ENCODE measurements around the gene FSCN2. TPM values are rescaled to one million over a fixed set of nuclear protein-coding genes. Genes with fewer than 3 reads are reported as not detected.

The FSCN2 gene
- total RNA-seq, 4 donors from 2014 or later, result 0.20 to 0.46 TPM; not detected in 2

GRCh38 chr17:81511554-81511803, 16.7 kb upstream of the FSCN2 start:
- in situ Hi-C loops (cut with MboI; ENCODE audit: low sequenced_read_pairs in 4 of 4), result no loop called here

GRCh38 chr17:81511804-81512561, 16.2 kb upstream of the FSCN2 start:
- Histone ChIP-seq H3K4me1 (peaks cover 30 to 39% of the 10 kb centered on the region in 2 donors), H3K27ac (peak overlapping the region; percentile 86 to 100 (median 96)), H3K27me3 (no peaks in the 10 kb centered on the region), H3K4me3 (peak overlapping the region; percentile 81 to 95 (median 89)), H3K9me3 (no peaks in the 10 kb centered on the region), H3K36me3 (peaks cover 0 to 30% of the 10 kb centered on the region in 2 donors)
- no peak for ATAC-seq
- in situ Hi-C loops (cut with MboI; ENCODE audit: low sequenced_read_pairs in 4 of 4) (no loop called here), intact Hi-C loops (cut with DNase I; ENCODE audit: low total_unique reads) (loop anchor here (2.0 to 5.0 kb wide), 2 partner anchors 40 to 117 kb away; partner anchors contain the start of genes BAHCC1 and FAAP100)
- TF ChIP-seq CTCF (IDR thresholded peaks at IDR 0.05 in 4 of 5, conservative IDR thresholded peaks at IDR 0.05 in 1 of 5) (no peak), POLR2A (IDR thresholded peaks at IDR 0.05) (peak in 1 of 2 donors; percentile 1)
- DNase-seq, result no peak

More at GRCh38 chr17:81511554-81511803, 16.7 kb upstream of the FSCN2 start:
- Histone ChIP-seq H3K9me3 (no peaks in the 10 kb centered on the region), H3K27me3 (no peaks in the 10 kb centered on the region), H3K27ac (peak overlapping the region; percentile 86 to 100 (median 96)), H3K4me3 (peak overlapping the region; percentile 81 to 95 (median 89)), H3K4me1 (peaks cover 27 to 36% of the 10 kb centered on the region in 2 donors), H3K36me3 (peaks cover 0 to 30% of the 10 kb centered on the region in 2 donors)
- intact Hi-C loops (cut with DNase I; ENCODE audit: low total_unique reads), result loop anchor here (5.0 kb wide), 1 partner anchor 41 kb away; the partner anchor contains the start of gene FAAP100
- no peak for TF ChIP-seq CTCF (IDR thresholded peaks at IDR 0.05 in 4 of 5, conservative IDR thresholded peaks at IDR 0.05 in 1 of 5)
- peak in 1 of 2 donors; percentile 6 for TF ChIP-seq POLR2A (IDR thresholded peaks at IDR 0.05)
- ATAC-seq (no peak), DNase-seq (no peak)

- in situ Hi-C loops (cut with MboI; ENCODE audit: low sequenced_read_pairs in 4 of 4), result no loop called here
- ATAC-seq (peak; percentile 72 to 73), DNase-seq (peak; percentile 89 to 94)
- Histone ChIP-seq H3K27me3 (no peaks in the 10 kb centered on the region), H3K4me1 (peaks cover 30 to 39% of the 10 kb centered on the region in 2 donors), H3K9me3 (no peaks in the 10 kb centered on the region), H3K4me3 (peak within 1 kb of the TSS; percentile 81 to 95 (median 89)), H3K27ac (peak within 1 kb of the TSS; percentile 91 to 100 (median 99)), H3K36me3 (peaks cover 0 to 30% of the 10 kb centered on the region in 2 donors)
- intact Hi-C loops (cut with DNase I; ENCODE audit: low total_unique reads), result loop anchor here (2.0 to 5.0 kb wide), 2 partner anchors 40 to 118 kb away; partner anchors contain the start of genes BAHCC1 and FAAP100
- TF ChIP-seq POLR2A (IDR thresholded peaks at IDR 0.05), result peak; percentile 96 to 98
- no peak for TF ChIP-seq CTCF (IDR thresholded peaks at IDR 0.05 in 4 of 5, conservative IDR thresholded peaks at IDR 0.05 in 1 of 5)
Measured at GRCh38 chr17:81512562-81513371, 15.4 kb upstream of the FSCN2 start, which contains the start of gene ACTG1. ACTG1 (minus strand) TSS chr17:81512799; CDS start chr17:81512354, 445 bp downstream.

GRCh38 chr17:81513372-81513752, 14.8 kb upstream of the FSCN2 start:
- ATAC-seq (peak; percentile 48 to 51), DNase-seq (peak; percentile 40 to 64)
- H3K4me1 ChIP-seq, result peaks cover 30 to 44% of the 10 kb centered on the region in 2 donors
- no peak for TF ChIP-seq POLR2A (IDR thresholded peaks at IDR 0.05)
- no peak for TF ChIP-seq CTCF (IDR thresholded peaks at IDR 0.05 in 4 of 5, conservative IDR thresholded peaks at IDR 0.05 in 1 of 5)
- H3K27me3 ChIP-seq, result peaks cover 0 to 2% (median 0%) of the 10 kb centered on the region in 3 donors
- peak overlapping the region; percentile 91 to 100 (median 99) for H3K27ac ChIP-seq
- intact Hi-C loops (cut with DNase I; ENCODE audit: low total_unique reads), result loop anchor here (2.0 to 5.0 kb wide), 2 partner anchors 39 to 119 kb away; partner anchors contain the start of genes BAHCC1 and FAAP100
- H3K36me3 ChIP-seq, result peaks cover 0 to 30% of the 10 kb centered on the region in 2 donors
- in situ Hi-C loops (cut with MboI; ENCODE audit: low sequenced_read_pairs in 4 of 4), result no loop called here
- peak overlapping the region; percentile 76 to 95 (median 86) for H3K4me3 ChIP-seq
- no peaks in the 10 kb centered on the region for H3K9me3 ChIP-seq
